MCF 10A (cell line): ENCODE measurements around the gene UACA. TPM values are rescaled to one million over a fixed set of nuclear protein-coding genes. Genes with fewer than 3 reads are reported as not detected.

Source experiments
- BruUV-seq: library from RNA; stranded (reverse); fragments of 400-500 nt; replicated peaks from 2 replicates; lab custom pipeline; 2021; lab: Mats Ljungman, UMichigan
- CTCF ChIA-PET: fragments of 300-600 bp; sonication (Branson Sonifier 250); formaldehyde crosslinking; extraction: SDS; loops from one replicate; lab custom pipeline; 2021; ENCODE audit warnings: antibody characterized with exemption, inconsistent platforms; lab: Yijun Ruan, JAX
- POLR2A ChIA-PET: fragments of 300-600, 350-650 bp; sonication (Branson Sonifier 250); formaldehyde crosslinking; extraction: SDS; loops from one replicate; lab custom pipeline; 2020; ENCODE audit warnings: antibody characterized with exemption, inconsistent platforms; lab: Yijun Ruan, JAX
- DNase-seq: peaks from one replicate; pipeline ENCODE4 v3.0.0-alpha.2; 2018; ENCODE audit not compliant: unreplicated experiment
- H3K27ac Mint-ChIP-seq: one replicate; pipeline ENCODE4 v1.8.0; 2022; ENCODE audit warnings: mild to moderate bottlenecking, low read depth, mixed read lengths; ENCODE audit not compliant: unreplicated experiment
- H3K27me3 Mint-ChIP-seq: one replicate; pipeline ENCODE4 v1.8.0; 2022; ENCODE audit warnings: mixed read lengths; ENCODE audit not compliant: insufficient read depth, unreplicated experiment
- H3K36me3 Mint-ChIP-seq: one replicate; pipeline ENCODE4 v1.8.0; 2022; ENCODE audit warnings: mild to moderate bottlenecking, moderate library complexity, mixed read lengths; ENCODE audit not compliant: insufficient read depth, unreplicated experiment
- H3K4me1 Mint-ChIP-seq: one replicate; pipeline ENCODE4 v1.8.0; 2022; ENCODE audit warnings: mixed read lengths; ENCODE audit not compliant: insufficient read depth, unreplicated experiment
- H3K4me3 Mint-ChIP-seq: one replicate; pipeline ENCODE4 v1.8.0; 2022; ENCODE audit warnings: mild to moderate bottlenecking, moderate library complexity, mixed read lengths; ENCODE audit not compliant: unreplicated experiment
- H3K9me3 Mint-ChIP-seq: one replicate; pipeline ENCODE4 v1.8.0; 2022; ENCODE audit warnings: mixed read lengths; ENCODE audit not compliant: unreplicated experiment
- intact Hi-C: fragments of 100-400 bp; cut with micrococcal nuclease; formaldehyde crosslinking; loops from 2 replicates; pipeline ENCODE4 v1.14.1; 2022
- total RNA-seq: library from RNA; stranded (reverse); gene quantifications from 2 replicates; pipeline ENCODE4 v1.2.3, GENCODE V29; 2022
- TF ChIP-seq, protein P1 (sequence below): fragments of 200-600 bp; IDR thresholded peaks from one replicate; pipeline ENCODE4 v1.8.0; 2022; ENCODE audit warnings: antibody characterized with exemption, mild to moderate bottlenecking; ENCODE audit not compliant: unreplicated experiment

The UACA gene
- total RNA-seq, 1 experiment from 2014 or later, result 37.0 TPM

- no peak overlapping the region for H3K4me3 Mint-ChIP-seq
- TF ChIP-seq, protein P1, sequence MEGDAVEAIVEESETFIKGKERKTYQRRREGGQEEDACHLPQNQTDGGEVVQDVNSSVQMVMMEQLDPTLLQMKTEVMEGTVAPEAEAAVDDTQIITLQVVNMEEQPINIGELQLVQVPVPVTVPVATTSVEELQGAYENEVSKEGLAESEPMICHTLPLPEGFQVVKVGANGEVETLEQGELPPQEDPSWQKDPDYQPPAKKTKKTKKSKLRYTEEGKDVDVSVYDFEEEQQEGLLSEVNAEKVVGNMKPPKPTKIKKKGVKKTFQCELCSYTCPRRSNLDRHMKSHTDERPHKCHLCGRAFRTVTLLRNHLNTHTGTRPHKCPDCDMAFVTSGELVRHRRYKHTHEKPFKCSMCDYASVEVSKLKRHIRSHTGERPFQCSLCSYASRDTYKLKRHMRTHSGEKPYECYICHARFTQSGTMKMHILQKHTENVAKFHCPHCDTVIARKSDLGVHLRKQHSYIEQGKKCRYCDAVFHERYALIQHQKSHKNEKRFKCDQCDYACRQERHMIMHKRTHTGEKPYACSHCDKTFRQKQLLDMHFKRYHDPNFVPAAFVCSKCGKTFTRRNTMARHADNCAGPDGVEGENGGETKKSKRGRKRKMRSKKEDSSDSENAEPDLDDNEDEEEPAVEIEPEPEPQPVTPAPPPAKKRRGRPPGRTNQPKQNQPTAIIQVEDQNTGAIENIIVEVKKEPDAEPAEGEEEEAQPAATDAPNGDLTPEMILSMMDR, result no peak
- no peaks in the 10 kb centered on the region for H3K9me3 Mint-ChIP-seq
- intact Hi-C loops, result no loop called here
- CTCF ChIA-PET, result no interaction called here
- no TSS peak for BruUV-seq
- no peaks in the 10 kb centered on the region for H3K27me3 Mint-ChIP-seq
- no peaks in the 10 kb centered on the region for H3K36me3 Mint-ChIP-seq
- DNase-seq, result no peak
- H3K4me1 Mint-ChIP-seq, result peaks cover 32% of the 10 kb centered on the region
- POLR2A ChIA-PET, result no interaction called here
- H3K27ac Mint-ChIP-seq, result no peak overlapping the region
Observed at GRCh38 chr15:70698836-70699390, 64.4 kb downstream of the UACA start.

DNA sequence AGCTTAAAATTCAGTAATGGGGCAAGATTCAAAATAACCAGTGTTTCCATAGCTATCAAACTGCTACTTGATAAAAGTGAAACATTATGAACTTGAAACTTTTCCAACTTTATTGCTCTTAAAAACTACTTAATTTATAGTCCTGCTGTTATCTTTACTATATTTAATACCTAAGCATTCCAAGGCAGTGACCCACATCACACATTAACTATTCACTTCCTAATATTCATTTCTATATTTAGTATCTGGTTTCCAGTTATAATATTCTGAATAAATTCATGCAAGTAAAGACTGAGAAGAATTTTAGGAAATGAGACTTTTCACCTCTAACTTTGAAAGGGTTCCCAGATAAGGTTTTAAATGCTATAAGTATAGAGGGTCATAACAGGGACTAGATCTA, 64.9 kb downstream of the UACA start:
- Mint-ChIP-seq H3K27ac (no peak overlapping the region), H3K4me3 (no peak overlapping the region), H3K27me3 (no peaks in the 10 kb centered on the region), H3K9me3 (no peaks in the 10 kb centered on the region), H3K36me3 (no peaks in the 10 kb centered on the region), H3K4me1 (peaks cover 27% of the 10 kb centered on the region)
- intact Hi-C loops, result no loop called here
- TF ChIP-seq, protein P1, result no peak
- DNase-seq, result no peak
- ChIA-PET CTCF (interaction anchor here (0.6 kb wide), 1 partner anchor 88 kb away, joined by 3 read pairs; no protein-coding TSS in a partner anchor), POLR2A (no interaction called here)
- BruUV-seq, result no TSS peak

DNA sequence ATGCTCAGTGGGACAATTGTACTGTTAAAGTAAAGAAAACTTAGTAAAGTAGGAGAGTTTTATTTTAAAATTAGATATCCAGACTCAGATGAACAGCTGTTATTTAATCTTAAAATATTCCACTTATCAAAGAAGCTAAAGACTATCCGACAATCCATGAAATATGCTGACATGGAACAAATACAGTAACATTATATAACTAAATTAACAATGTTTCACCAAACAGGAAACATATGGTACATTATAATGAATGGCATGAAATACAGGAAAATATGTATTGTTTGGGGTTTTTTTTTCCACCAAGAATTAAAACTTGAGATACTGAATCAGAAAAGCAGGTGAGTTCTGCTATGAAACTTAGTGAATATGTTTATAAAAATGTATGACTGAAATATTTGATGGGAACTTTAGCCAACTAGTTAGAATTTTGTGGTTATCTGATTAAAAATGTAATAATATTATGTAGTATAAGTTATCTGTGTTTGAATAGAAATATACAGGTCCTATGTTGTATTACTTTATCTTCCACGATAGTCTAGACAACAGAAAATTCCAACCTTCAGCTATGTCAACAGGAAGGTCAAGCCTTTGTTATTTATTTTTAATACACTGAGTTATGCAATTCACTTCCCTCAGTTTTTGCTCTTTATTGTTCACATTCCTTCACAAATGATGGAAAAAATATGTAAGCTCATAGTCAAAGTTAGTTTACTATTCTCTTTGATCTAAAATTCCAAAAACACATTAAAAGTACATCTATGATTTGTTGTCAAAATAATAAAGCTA, 72.7 kb downstream of the UACA start:
- Mint-ChIP-seq H3K4me3 (no peak overlapping the region), H3K27ac (no peak overlapping the region), H3K9me3 (no peaks in the 10 kb centered on the region), H3K36me3 (no peaks in the 10 kb centered on the region), H3K4me1 (peaks cover 10% of the 10 kb centered on the region), H3K27me3 (no peaks in the 10 kb centered on the region)
- TF ChIP-seq, protein P1, result no peak
- ChIA-PET CTCF (interaction anchor here (0.6 to 1.2 kb wide), 4 partner anchors 9 to 1000 kb away, joined by 3 to 4 read pairs (median 4); no protein-coding TSS in a partner anchor), POLR2A (interaction anchor here (0.6 to 1.2 kb wide), 3 partner anchors 11 to 85 kb away, joined by 3 read pairs; no protein-coding TSS in a partner anchor)
- no TSS peak for BruUV-seq
- intact Hi-C loops, result no loop called here
- no peak for DNase-seq

DNA sequence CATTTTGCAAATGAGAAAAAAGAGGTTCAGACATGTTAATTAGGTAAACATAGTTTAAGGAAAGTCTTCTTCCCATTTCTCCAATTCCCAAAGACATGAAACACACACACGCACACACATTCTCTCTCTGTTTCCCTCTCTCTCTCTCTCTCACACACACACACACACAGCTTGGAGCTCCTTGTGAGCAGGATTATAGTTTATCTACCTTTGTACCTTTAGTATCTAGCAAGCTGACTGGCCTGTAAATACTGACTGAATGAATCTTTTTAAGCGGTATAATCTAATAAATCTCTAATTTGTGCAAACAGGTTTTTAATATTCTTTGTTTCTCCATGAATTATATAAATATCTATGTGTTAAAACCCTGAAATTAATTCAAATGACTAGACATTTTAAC, 73.3 kb downstream of the UACA start:
- H3K36me3 Mint-ChIP-seq, result no peaks in the 10 kb centered on the region
- TF ChIP-seq, protein P1, result no peak
- DNase-seq, result no peak
- peaks cover 10% of the 10 kb centered on the region for H3K4me1 Mint-ChIP-seq
- H3K27me3 Mint-ChIP-seq, result no peaks in the 10 kb centered on the region
- no TSS peak for BruUV-seq
- intact Hi-C loops, result no loop called here
- no peak overlapping the region for H3K27ac Mint-ChIP-seq
- no peaks in the 10 kb centered on the region for H3K9me3 Mint-ChIP-seq
- no peak overlapping the region for H3K4me3 Mint-ChIP-seq
- ChIA-PET POLR2A (interaction anchor here (0.6 kb wide), 1 partner anchor 86 kb away, joined by 3 read pairs; no protein-coding TSS in a partner anchor), CTCF (interaction anchor here (1.2 kb wide), 1 partner anchor 10 kb away, joined by 4 read pairs; no protein-coding TSS in a partner anchor)
